HG03196 (cell line): ENCODE measurements around the gene PDZD8.
"Not testable (repeated sequence)": the region's sequence is repeated elsewhere in the genome, so short reads cannot be mapped to it uniquely, and the experiment has no call there.

ENCODE experiments used
- ATAC-seq: cut with Tn5 transposase; IDR thresholded peaks from one replicate; pipeline ENCODE4 v1.9.1; 2021; ENCODE audit not compliant: unreplicated experiment

The PDZD8 gene

GRCh38 chr10:117256910-117257309 is 118.3 kb downstream of the PDZD8 start:
- no peak for ATAC-seq

DNA sequence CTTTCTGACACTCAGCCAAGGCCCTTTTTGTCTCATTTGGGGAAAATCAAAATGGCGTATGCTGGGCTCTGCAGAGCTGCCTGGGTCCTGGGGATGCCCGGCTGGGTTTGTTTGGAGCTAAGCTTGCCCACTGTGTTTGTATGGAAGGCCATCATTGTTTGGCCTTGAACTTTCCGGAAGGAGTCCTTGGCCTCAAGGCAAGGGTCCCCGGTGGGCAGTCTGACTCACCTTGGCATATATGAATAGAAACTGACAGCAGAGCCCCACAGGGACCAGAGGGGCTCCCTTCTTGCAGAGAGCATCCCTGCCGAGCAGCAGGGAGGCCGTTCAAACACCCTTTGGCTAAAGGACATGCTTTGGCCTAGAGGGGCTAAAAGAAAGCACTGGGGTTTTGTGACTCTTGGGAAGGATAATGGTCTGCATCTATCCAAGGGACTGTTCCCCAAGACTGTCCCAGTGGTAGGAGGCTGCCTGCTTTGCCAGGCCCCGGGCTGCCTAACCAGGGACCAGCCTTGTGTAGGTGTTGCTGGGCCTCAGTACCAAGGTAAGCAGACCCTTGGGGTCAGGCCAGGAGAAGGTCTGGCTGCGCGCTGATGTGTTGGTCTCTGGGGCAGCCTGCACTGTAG is 119.3 kb downstream of the PDZD8 start:
- no peak for ATAC-seq

- no peak for ATAC-seq
These were observed 120.2 kb downstream of the PDZD8 start for GRCh38 chr10:117254774-117255735.

- ATAC-seq, result no peak
These were observed 120.9 kb downstream of the PDZD8 start for GRCh38 chr10:117254338-117254737.

- ATAC-seq, result no peak
These were observed 121.3 kb downstream of the PDZD8 start for GRCh38 chr10:117253908-117254307.

DNA sequence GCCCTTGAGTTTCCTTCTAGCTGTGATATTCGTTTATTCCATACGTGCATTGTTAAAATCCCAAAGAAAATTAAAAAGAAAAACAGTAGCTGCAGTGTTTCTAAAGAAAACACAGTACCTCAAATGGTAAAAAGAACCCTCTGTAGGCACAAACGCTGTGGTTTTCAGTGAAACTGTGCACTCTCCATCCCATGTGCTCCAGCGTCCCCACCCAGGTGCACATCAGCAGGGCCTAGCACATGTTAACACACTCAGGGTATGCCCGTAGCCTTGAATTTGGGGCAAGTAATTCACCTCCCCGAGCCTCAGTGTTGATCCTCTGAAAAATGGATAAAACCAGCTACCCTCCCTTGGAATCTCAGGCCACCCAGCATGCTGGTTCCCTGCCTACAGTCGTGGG is 124.8 kb downstream of the PDZD8 start:
- ATAC-seq, result no peak

DNA sequence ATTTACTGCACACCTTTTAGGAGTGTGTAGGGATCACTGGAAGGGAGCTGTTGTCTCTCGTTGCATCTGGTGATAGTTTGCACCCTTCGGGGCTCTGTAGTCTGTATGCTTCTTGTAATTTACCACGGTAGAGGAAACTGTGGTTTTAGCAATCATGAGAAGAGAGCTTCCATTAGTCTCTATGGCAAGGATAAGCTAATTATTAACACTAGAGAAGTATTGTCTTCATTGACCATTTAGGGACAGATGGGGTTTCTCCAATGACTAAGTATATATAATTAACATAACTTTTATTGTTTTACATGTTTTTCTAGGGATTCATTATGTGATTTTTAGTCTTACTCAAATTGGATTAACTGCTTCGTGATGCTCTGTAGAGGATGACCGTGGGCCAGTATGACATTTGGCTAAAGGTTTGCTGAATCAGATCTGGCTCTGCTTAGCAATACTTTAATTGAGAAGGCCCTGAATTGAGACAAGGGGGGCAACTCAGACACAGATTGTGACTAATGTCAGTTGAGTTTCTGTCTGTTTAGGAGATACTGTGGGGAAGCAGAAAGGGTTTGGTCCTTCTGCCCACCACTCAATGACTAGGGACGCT is 125.6 kb downstream of the PDZD8 start:
- peak; percentile 62 for ATAC-seq

GRCh38 chr10:117248750-117249465 is 126.3 kb downstream of the PDZD8 start:
- ATAC-seq, result no peak

- ATAC-seq, result no peak
These were observed 128.1 kb downstream of the PDZD8 start for GRCh38 chr10:117246997-117247671.

DNA sequence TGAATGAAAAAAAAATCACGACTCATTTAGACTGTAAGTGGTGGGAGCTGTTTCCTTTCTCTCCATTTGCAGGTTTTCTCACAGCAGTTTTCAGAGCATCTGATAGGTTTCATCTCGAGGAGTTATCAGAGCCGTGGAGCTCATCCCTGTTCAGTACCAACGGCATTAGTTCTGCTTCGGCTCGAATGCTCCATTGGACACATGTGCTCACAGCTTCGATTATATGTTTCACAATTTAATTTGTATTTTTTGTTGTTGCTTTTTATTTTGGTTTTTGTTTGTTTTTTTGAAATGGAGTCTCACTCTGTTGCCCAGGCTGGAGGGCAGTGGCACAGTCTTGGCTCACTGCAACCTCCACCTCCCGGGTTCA is 132.8 kb downstream of the PDZD8 start:
- no peak for ATAC-seq

DNA sequence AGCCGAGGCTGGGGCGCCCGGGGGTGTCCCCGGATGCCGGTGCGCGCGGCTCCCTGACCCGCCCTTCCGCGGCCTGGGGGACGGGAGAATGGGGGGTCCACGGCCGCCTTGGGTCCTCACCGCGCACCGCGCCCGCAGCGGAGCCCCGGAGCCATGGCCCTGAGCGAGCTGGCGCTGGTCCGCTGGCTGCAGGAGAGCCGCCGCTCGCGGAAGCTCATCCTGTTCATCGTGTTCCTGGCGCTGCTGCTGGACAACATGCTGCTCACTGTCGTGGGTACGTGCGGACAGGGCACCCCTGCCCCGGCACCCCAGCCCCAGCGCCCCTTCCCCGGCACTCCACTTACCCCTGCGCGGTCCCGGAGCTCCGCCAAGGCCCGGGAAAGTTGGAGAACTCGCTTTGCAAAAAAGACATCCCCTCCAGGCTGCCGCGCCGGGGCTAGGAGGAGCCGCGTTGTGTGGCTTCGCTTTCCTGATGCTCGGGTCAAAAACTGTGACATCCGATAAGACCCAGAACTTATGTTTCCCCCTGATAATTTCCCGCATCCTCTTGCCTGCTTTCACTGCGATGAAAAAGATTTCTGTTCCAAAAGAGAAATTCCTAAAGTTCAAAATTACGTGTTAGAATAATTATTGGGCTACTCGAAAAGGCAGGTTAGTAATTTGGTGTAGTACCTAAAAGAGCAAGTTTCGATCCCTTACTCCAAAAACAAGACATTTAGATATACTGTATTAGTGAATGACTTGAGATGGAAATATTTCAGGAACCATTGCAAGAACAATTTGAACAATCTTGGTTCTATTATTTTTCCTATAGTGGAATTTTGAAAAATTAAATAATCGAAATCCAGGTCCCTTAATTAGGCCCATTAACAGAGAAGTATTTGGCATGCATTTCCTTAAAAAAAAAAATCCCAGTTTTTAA is 133.4 kb downstream of the PDZD8 start:
- ATAC-seq, result no peak

DNA sequence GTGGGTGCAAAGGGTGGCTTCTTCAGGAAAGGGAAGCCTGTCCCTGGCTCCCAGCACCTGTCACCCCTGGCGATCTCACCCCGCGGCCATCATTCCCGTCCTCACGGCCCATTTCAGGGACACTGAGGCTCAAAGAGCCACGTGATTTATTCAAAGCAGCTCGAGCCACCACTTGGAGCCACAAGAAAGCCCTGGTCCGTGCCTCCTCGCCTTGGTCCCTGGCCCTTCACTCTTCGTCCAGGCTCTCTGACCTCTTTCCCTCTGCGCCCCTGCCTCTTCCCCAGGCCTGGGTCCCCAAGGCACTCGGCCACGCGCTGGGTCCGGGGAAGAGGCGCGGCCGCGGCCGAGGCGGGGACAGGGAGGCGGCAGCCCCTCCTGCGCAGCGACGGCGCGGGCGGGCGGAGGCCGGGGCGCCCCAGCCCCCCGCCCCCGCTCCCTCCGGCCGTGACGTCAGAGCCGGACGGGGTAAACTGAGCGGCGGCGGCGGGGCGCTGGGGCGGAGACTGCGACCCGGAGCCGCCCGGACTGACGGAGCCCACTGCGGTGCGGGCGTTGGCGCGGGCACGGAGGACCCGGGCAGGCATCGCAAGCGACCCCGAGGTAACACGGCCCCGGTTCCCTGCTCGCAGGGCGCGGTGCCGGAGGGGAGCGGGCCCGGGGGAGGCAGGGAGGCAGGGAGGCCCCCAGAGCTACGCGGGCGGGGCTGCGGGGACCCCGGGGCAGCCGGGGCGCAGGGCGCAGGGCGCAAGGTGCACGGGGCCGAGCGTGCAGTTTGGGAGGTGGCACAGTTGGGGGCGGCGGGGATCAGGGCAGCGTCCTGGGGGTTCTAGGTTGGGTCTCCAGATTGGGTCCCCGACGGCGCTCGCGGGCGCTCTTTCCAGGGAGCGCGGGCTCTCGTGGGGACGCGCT is 134.4 kb downstream of the PDZD8 start, which contains the start of gene SLC18A2:
Gene SLC18A2, plus strand, starts transcription at position 494 of the 909 bp plus-strand sequence. CDS start 580 bp downstream, outside the sequence.
- ATAC-seq, result no peak

DNA sequence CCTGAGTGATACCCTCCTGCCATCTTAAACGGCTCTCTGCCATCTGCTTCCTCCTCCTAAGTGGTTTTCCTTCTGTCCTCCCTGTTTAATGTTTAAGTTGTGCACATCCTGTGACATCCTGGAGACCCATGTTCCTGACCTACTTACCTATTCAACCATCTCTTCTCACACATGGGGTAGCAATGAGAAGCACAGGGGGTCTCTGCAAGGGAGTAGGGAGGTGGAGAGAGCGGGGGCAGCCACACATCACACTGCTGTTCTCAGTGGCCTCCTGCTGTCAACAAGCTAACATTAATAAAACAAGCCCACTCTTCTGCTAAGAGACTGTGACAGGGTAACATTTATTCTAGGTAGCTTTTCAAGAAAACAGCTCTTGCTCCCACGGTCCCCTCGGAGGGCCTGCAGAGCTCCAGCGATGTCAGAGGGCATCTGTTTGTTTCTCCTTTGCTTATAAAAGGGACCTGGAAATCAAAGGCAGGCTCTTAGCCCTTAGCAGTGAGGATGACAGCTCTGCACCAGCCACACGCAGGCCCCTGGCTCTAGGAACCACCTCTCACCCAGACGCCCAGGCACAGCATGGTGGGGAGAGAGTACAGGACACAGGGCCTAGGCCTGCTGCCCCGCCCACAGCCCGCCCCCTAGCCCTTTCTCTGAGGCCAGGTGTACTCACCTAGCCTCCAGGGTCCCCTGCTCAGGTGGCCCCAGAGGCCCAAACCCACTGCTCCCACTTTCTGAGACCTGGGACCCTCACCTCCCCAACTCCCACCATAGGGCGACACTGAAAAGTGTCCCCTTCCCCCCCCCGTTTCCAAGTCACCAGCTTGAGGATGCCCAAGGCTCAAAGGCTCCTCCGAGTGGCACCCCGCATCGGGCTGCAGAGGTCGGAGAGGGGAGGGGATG is 135.3 kb downstream of the PDZD8 start:
- no peak for ATAC-seq

DNA sequence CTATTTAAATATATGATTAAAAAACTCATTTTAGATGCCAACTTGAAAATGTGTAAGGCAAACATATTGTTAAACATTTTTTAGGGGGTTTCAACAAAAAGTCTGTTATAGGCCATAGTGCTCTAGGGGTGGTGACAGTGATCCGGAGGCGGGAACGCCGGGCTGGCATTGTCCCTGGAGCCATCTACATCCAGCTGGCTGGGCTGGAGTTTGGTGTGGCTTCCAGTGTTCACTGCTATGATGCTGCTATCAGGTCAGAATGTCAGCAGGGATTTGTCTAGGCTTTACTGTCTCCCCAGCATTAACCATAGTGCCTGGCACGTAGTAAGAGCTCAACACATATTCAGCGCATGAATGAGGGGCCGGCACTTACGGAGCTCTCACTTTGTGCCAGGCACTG is 136.2 kb downstream of the PDZD8 start:
- ATAC-seq, result no peak

- no peak for ATAC-seq
These were observed 137.7 kb downstream of the PDZD8 start for GRCh38 chr10:117237401-117237991.

GRCh38 chr10:117230107-117230506 is 145.1 kb downstream of the PDZD8 start:
- not testable (repeated sequence) for ATAC-seq

DNA sequence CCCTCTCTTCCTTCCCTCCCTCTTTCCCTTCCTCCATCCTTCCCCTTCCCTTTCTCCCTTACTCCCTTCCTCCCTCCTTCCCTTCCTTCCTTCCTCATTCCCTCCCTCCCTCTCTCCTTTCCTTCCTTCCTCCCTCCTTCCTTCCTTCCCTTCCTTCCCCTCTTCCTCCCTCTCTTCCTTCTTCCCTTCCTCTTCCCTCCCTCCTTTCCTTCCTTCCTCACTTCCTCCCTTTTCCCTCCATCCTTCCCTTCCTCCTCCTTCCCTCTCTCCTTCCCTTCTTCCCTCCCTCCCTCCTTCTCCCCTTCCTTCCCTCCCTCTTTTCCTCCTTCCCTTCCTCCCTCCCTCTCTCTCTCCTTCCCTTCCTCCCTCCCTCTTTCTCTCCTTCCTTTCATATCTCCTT is 147.0 kb downstream of the PDZD8 start:
- ATAC-seq, result no peak
